ENCODE measurements around the gene GAS2.

The GAS2 gene

GRCh38 chr11:22728600-22729389 lies 62.4 kb downstream of the GAS2 start:
- no peak for DNase-seq (ENCODE audit: low spot score)

GRCh38 chr11:22730319-22730718 lies 63.9 kb downstream of the GAS2 start:
- no peak for DNase-seq (ENCODE audit: low spot score)

GRCh38 chr11:22732588-22732987 lies 66.2 kb downstream of the GAS2 start:
- DNase-seq (ENCODE audit: low spot score), result no peak

- DNase-seq (ENCODE audit: low spot score), result no peak
Observed at GRCh38 chr11:22733475-22734248, 67.3 kb downstream of the GAS2 start.

GRCh38 chr11:22734628-22735345 lies 68.4 kb downstream of the GAS2 start:
- DNase-seq (ENCODE audit: low spot score), result no peak

GRCh38 chr11:22742157-22742613 lies 75.8 kb downstream of the GAS2 start:
- DNase-seq (ENCODE audit: low spot score), result no peak

GRCh38 chr11:22749536-22749935 lies 83.1 kb downstream of the GAS2 start:
- DNase-seq (ENCODE audit: low spot score), result no peak

- no peak for DNase-seq (ENCODE audit: low spot score)
Observed at GRCh38 chr11:22752908-22753310, 86.5 kb downstream of the GAS2 start.

GRCh38 chr11:22753416-22753815 lies 87.0 kb downstream of the GAS2 start:
- DNase-seq (ENCODE audit: low spot score), result no peak

- no peak for DNase-seq (ENCODE audit: low spot score)
Observed at GRCh38 chr11:22761066-22761465, 94.7 kb downstream of the GAS2 start.

GRCh38 chr11:22763166-22763565 lies 96.8 kb downstream of the GAS2 start:
- DNase-seq (ENCODE audit: low spot score), result no peak

- DNase-seq (ENCODE audit: low spot score), result no peak
Observed at GRCh38 chr11:22764735-22765134, 98.3 kb downstream of the GAS2 start.

GRCh38 chr11:22768281-22768680 lies 101.9 kb downstream of the GAS2 start:
- no peak for DNase-seq (ENCODE audit: low spot score)

GRCh38 chr11:22769081-22769480 lies 102.7 kb downstream of the GAS2 start:
- no peak for DNase-seq (ENCODE audit: low spot score)

GRCh38 chr11:22774716-22775115 lies 108.3 kb downstream of the GAS2 start:
- DNase-seq (ENCODE audit: low spot score), result no peak

- no peak for DNase-seq (ENCODE audit: low spot score)
Observed at GRCh38 chr11:22775248-22775647, 108.8 kb downstream of the GAS2 start.

- DNase-seq (ENCODE audit: low spot score), result no peak
Observed at GRCh38 chr11:22778642-22779041, 112.2 kb downstream of the GAS2 start.

GRCh38 chr11:22779850-22780249 lies 113.4 kb downstream of the GAS2 start:
- no peak for DNase-seq (ENCODE audit: low spot score)

- DNase-seq (ENCODE audit: low spot score), result no peak
Observed at GRCh38 chr11:22780952-22781593, 114.7 kb downstream of the GAS2 start.

- DNase-seq (ENCODE audit: low spot score), result no peak
Observed at GRCh38 chr11:22785251-22785650, 118.8 kb downstream of the GAS2 start.

GRCh38 chr11:22786475-22786874 lies 120.1 kb downstream of the GAS2 start:
- DNase-seq (ENCODE audit: low spot score), result no peak

- no peak for DNase-seq (ENCODE audit: low spot score)
Observed at GRCh38 chr11:22787055-22787454, 120.6 kb downstream of the GAS2 start.

All from left forelimb (tissue), 1 donor.